K562 (cell line): ENCODE results near the gene UBR4. TPM values are rescaled to one million over a fixed set of nuclear protein-coding genes. Genes with fewer than 3 reads are reported as not detected.
A peak's percentile ranks its signal among the peaks of the same experiment; 100 is the strongest.

Experiments used
- ATAC-seq: fragments of 200-7000 bp; cut with Tn5 transposase; 3 replicates; pipeline ENCODE4 v1.9.1; 2020; ENCODE audit warnings: moderate library complexity
- BruUV-seq: library from RNA; stranded (reverse); fragments of 400-500 nt; replicated peaks from 2 replicates; lab custom pipeline; 2021; lab: Mats Ljungman, UMichigan
- CTCF ChIA-PET: fragments of 300-600 bp; formaldehyde crosslinking; extraction: SDS; loops from one replicate; lab custom pipeline; 2021; ENCODE audit warnings: low intra/inter-chr PET ratio; lab: Yijun Ruan, JAX
- POLR2A ChIA-PET: fragments of 300-600, 350-650 bp; sonication (Branson Sonifier 250); formaldehyde crosslinking; extraction: SDS; loops from one replicate; lab custom pipeline; 2021; ENCODE audit warnings: antibody characterized with exemption, inconsistent platforms; lab: Yijun Ruan, JAX
- DNase-seq, 4 experiments: peaks; one replicate each; pipeline versions ENCODE4 v3.0.0 to v3.0.0-alpha.2; 2011 to 2018; ENCODE audit warnings: low spot score in 3 of 4, mixed read lengths in 3 of 4; ENCODE audit errors: extremely low read depth in 1 of 4
- FAIRE-seq: peaks from 2 replicates; lab custom pipeline; 2011; peaks lifted over from hg19 to GRCh38; lab: Jason Lieb, UNC
- H2AFZ ChIP-seq: 2 replicates; pipeline ENCODE4 v1.6.0; 2011; ENCODE audit warnings: low read depth, low read length, control low read depth, inconsistent platforms
- H3K27ac ChIP-seq: fragments of 200-600 bp; 3 replicates; pipeline ENCODE4 v1.8.0; 2011; ENCODE audit warnings: low read depth, mild to moderate bottlenecking, control low read depth, inconsistent platforms, low read length, moderate library complexity, mixed read lengths; ENCODE audit errors: extremely low read depth
- H3K27me3 ChIP-seq, 2 experiments: fragments of 300-600 bp in 1 of 2; 2 replicates in 1 of 2; 3 replicates in 1 of 2; pipeline versions ENCODE4 v1.6.0 to v1.8.0; 2011; ENCODE audit warnings: inconsistent platforms in 2 of 2, low read length in 2 of 2, mild to moderate bottlenecking in 1 of 2, mixed read lengths in 1 of 2, moderate library complexity in 1 of 2; ENCODE audit not compliant: control insufficient read depth in 2 of 2, insufficient read depth in 2 of 2
- H3K36me3 ChIP-seq: fragments of 300-600 bp; 3 replicates; pipeline ENCODE4 v1.8.0; 2011; ENCODE audit warnings: mild to moderate bottlenecking, low read length, inconsistent platforms; ENCODE audit not compliant: control insufficient read depth, insufficient read depth
- H3K4me1 ChIP-seq, 2 experiments: fragments of 200-600 bp in 1 of 2; replicated peaks in 1 of 2; 2 replicates in 1 of 2; 3 replicates in 1 of 2; pipeline versions ENCODE4 v1.5.1 to v1.8.0; 2011; ENCODE audit warnings: inconsistent platforms in 2 of 2, low read length in 2 of 2, mild to moderate bottlenecking in 1 of 2, mixed read lengths in 1 of 2, moderate library complexity in 1 of 2; ENCODE audit not compliant: control insufficient read depth in 2 of 2, insufficient read depth in 2 of 2
- H3K4me2 ChIP-seq: 2 replicates; pipeline ENCODE4 v1.6.1; 2011; ENCODE audit warnings: low read length, control low read depth, inconsistent platforms, mixed read lengths; ENCODE audit not compliant: insufficient read depth
- H3K4me3 ChIP-seq: fragments of 200-600 bp; sonication (generic), shearing (Covaris generic); 2 replicates; pipeline ENCODE4 v1.5.1; 2016; ENCODE audit warnings: control low read depth, inconsistent platforms
- H3K79me2 ChIP-seq: fragments of 200-600 bp; 3 replicates; pipeline ENCODE4 v1.8.0; 2011; ENCODE audit warnings: low read length, inconsistent platforms; ENCODE audit not compliant: control insufficient read depth, insufficient read depth
- H3K9ac ChIP-seq, 2 experiments: 2 replicates each; pipeline versions ENCODE4 v1.6.0 to v1.6.1; 2011; ENCODE audit warnings: low read depth in 2 of 2, low read length in 2 of 2, control low read depth in 1 of 2, inconsistent platforms in 1 of 2, mild to moderate bottlenecking in 1 of 2, mixed read lengths in 1 of 2; ENCODE audit not compliant: insufficient read depth in 1 of 2
- H3K9me1 ChIP-seq: one replicate; pipeline ENCODE4 v1.6.0; 2011; ENCODE audit warnings: inconsistent platforms, mild to moderate bottlenecking, low read length, moderate library complexity; ENCODE audit not compliant: control insufficient read depth, insufficient read depth
- H3K9me3 ChIP-seq: replicated peaks from 2 replicates; pipeline ENCODE4 v1.5.1; 2011; ENCODE audit warnings: low read depth, low read length, inconsistent platforms; ENCODE audit not compliant: control insufficient read depth, insufficient read depth
- H4K20me1 ChIP-seq: replicated peaks from 2 replicates; pipeline ENCODE4 v1.6.1; 2011; ENCODE audit warnings: low read length, inconsistent platforms, mixed read lengths; ENCODE audit not compliant: control insufficient read depth, insufficient read depth
- CBFB ChIP-seq: sonication (generic); formaldehyde crosslinking; IDR thresholded peaks from 2 replicates; pipeline ENCODE4 v1.4.0; 2020; ENCODE audit warnings: mild to moderate bottlenecking, missing genetic modification reagents
- CREB1 ChIP-seq, 2 experiments: sonication (generic) in 1 of 2; formaldehyde crosslinking in 1 of 2; IDR thresholded peaks; 2 replicates each; pipeline versions ENCODE4 v1.6.1 to v1.8.0; 2012 to 2022; ENCODE audit warnings: inconsistent platforms in 1 of 2, mild to moderate bottlenecking in 1 of 2, missing genetic modification reagents in 1 of 2, moderate library complexity in 1 of 2
- DPF2 ChIP-seq: fragments of 450-650 bp; IDR thresholded peaks from 2 replicates; pipeline ENCODE4 v1.6.1; 2016
- FUS ChIP-seq: fragments of 200-400 bp; formaldehyde crosslinking; optimal IDR thresholded peaks from 2 replicates; pipeline ENCODE3; 2017; ENCODE audit warnings: low read depth, low read length
- LEF1 ChIP-seq: fragments of 450-650 bp; IDR thresholded peaks from 2 replicates; pipeline ENCODE4 v1.6.1; 2016; ENCODE audit warnings: mild to moderate bottlenecking
- MECOM ChIP-seq: fragments of 250-450 bp; sonication (Bioruptor Pico); IDR thresholded peaks from 2 replicates; pipeline ENCODE4 v1.8.0; 2022; ENCODE audit warnings: inconsistent platforms
- MEF2A ChIP-seq: IDR thresholded peaks from 2 replicates; pipeline ENCODE4 v1.6.1; 2011; ENCODE audit warnings: low read depth, mild to moderate bottlenecking, low read length, moderate library complexity; ENCODE audit not compliant: control insufficient read depth
- MEF2D ChIP-seq: conservative IDR thresholded peaks from 2 replicates; pipeline ENCODE4 v1.6.1; 2016; ENCODE audit warnings: low read depth, missing genetic modification characterization, missing compliant biosample characterization
- PHF8 ChIP-seq: fragments of 200-600 bp; sonication (generic); IDR thresholded peaks from 2 replicates; pipeline ENCODE4 v1.6.1; 2012; ENCODE audit warnings: mixed run types, mild to moderate bottlenecking, inconsistent platforms, low read length, moderate library complexity, borderline replicate concordance
- PRDM10 ChIP-seq: fragments of 450-650 bp; IDR thresholded peaks from 2 replicates; pipeline ENCODE4 v1.6.1; 2018; ENCODE audit not compliant: partially characterized antibody
- RAD51 ChIP-seq: fragments of 450-650 bp; IDR thresholded peaks from 2 replicates; pipeline ENCODE4 v1.7.1; 2016; ENCODE audit warnings: low read depth, mild to moderate bottlenecking, borderline replicate concordance
- RBM34 ChIP-seq: fragments of 200-400 bp; formaldehyde crosslinking; IDR thresholded peaks from 2 replicates; pipeline ENCODE4 v1.6.1; 2018; ENCODE audit warnings: low read length, borderline replicate concordance; ENCODE audit not compliant: insufficient read depth
- RNF2 ChIP-seq: sonication (generic); IDR thresholded peaks from 2 replicates; pipeline ENCODE4 v1.6.1; 2016
- RUNX1 ChIP-seq: sonication (generic); IDR thresholded peaks from 2 replicates; pipeline ENCODE4 v1.6.1; 2016; ENCODE audit warnings: antibody characterized with exemption, low read depth
- ZNF174 ChIP-seq: fragments of 250-450 bp; sonication (Bioruptor Pico); IDR thresholded peaks from 2 replicates; pipeline ENCODE4 v1.4.0; 2020; ENCODE audit warnings: mild to moderate bottlenecking
- ZNF282 ChIP-seq: sonication (generic); formaldehyde crosslinking; IDR thresholded peaks from 2 replicates; pipeline ENCODE4 v1.8.1; 2023; ENCODE audit warnings: missing genetic modification reagents
- WGBS: fragments of 100-300 bp; shearing (Covaris generic); methylation state at CpG from one replicate; pipeline ENCODE4 v1.1.6; 2016; ENCODE audit warnings: low coverage, mixed read lengths; ENCODE audit not compliant: insufficient coverage; ENCODE audit errors: missing lambda C conversion rate; 5-methylcytosine and 5-hydroxymethylcytosine counted together
- in situ Hi-C: fragments of 300-500 bp; cut with MboI; formaldehyde crosslinking; loops from 4 replicates; pipeline ENCODE4 v1.15.0; 2018; ENCODE audit warnings: inconsistent platforms, mixed read lengths
- intact Hi-C: fragments of 100-400 bp; cut with micrococcal nuclease; formaldehyde crosslinking; loops from 2 replicates; pipeline ENCODE4 v1.14.2; 2022
- polyA plus RNA-seq, 8 experiments: library from polyadenylated mRNA; depleted of rRNA in 4 of 8; stranded (reverse) in 5 of 8; unstranded in 3 of 8; fragments of >200 nt; fragmentation: Nextera tagmentation in 2 of 8; fragmentation: Illumina TruSeq in 1 of 8; extraction: Ambion mirVana in 2 of 8; extraction: Trizol in 1 of 8; gene quantifications; 2 replicates each; pipeline versions ENCODE4 v1.2.1 to v1.2.3, GENCODE V29; 2011 to 2014; ENCODE audit warnings: inconsistent platforms in 1 of 8, missing spikeins in 1 of 8
- total RNA-seq, 7 experiments: library from RNA; depleted of rRNA in 6 of 7; stranded (reverse); fragments of >200 nt in 6 of 7; fragmentation: Illumina TruSeq in 2 of 7; extraction: Trizol in 2 of 7; gene quantifications; 2 replicates each; pipeline versions ENCODE4 v1.2.1 to v1.2.3, GENCODE V29; 2011 to 2021; ENCODE audit warnings: low replicate concordance in 1 of 7

UBR4 gene
- total and polyA plus RNA-seq, 9 of the 15 experiments (the other 6 are each of a cell fraction or from before 2014, with no cell fraction given), result 55.4 to 277 (median 123) TPM

GRCh38 chr1:19113697-19114092 is 96.4 kb downstream of the UBR4 start (continued):
- TF ChIP-seq PRDM10, result no peak
- no peak for TF ChIP-seq LEF1
- TF ChIP-seq, all 486 proteins: peak for 16

GRCh38 chr1:19112891-19113696 is 97.0 kb downstream of the UBR4 start:
- ChIA-PET CTCF (no interaction called here), POLR2A (interaction anchor here (0.6 to 3.8 kb wide), 11 partner anchors 9 to 202 kb away, joined by 3 to 26 read pairs (median 4); no protein-coding TSS in a partner anchor)
- in situ Hi-C loops, result no loop called here
- peak in 2 of 4 experiments; percentile 66 to 78 for DNase-seq
- no peak overlapping the region for H3K4me3 ChIP-seq
- FAIRE-seq, result peak; percentile 19
- H3K9me1 ChIP-seq, result peaks cover 8% of the 10 kb centered on the region
- H3K27me3 ChIP-seq, result no peaks in the 10 kb centered on the region
- H3K27ac ChIP-seq, result peak overlapping the region; percentile 24; the same call in 1 of the 3 replicates
- H3K9me3 ChIP-seq, result no peaks in the 10 kb centered on the region
- BruUV-seq, result no TSS peak
- ATAC-seq, result peak; percentile 62
- intact Hi-C loops, result loop anchor here (5.0 to 10.0 kb wide), 2 partner anchors 132 to 206 kb away; no protein-coding TSS in a partner anchor
- H2AFZ ChIP-seq, result no peak overlapping the region
- peaks cover 7% of the 10 kb centered on the region for H4K20me1 ChIP-seq
- H3K79me2 ChIP-seq, result no peaks in the 10 kb centered on the region
- no peak overlapping the region for H3K9ac ChIP-seq
- H3K36me3 ChIP-seq, result peaks cover 99% of the 10 kb centered on the region
- peaks cover 7 to 17% of the 10 kb centered on the region in 2 experiments; a peak in 3 of 5 replicates for H3K4me1 ChIP-seq
- peak overlapping the region; percentile 20; the same call in 1 of the 2 replicates for H3K4me2 ChIP-seq
- 19% methylated on average over 7 of the region's 7 CpGs for WGBS
- TF ChIP-seq MECOM, result peak; percentile 91
- no peak for TF ChIP-seq ZNF174
- TF ChIP-seq CBFB, result no peak
- no peak for TF ChIP-seq PHF8
- no peak for TF ChIP-seq FUS
- 0 out of 2 replicates have a peak, but pooled peaks have one; percentile 47 for TF ChIP-seq RUNX1
- TF ChIP-seq MEF2A, result peak; percentile 23; the same call in 1 of the 2 replicates
- TF ChIP-seq CREB1 (IDR thresholded peaks at IDR 0.05), result no peak
- TF ChIP-seq CREB1 (CRISPR knock-in tag; IDR thresholded peaks at IDR 0.05), result peak; percentile 23; the same call in 1 of the 2 replicates
- TF ChIP-seq ZNF282, result no peak
- TF ChIP-seq RNF2, result peak; percentile 50; the same call in 1 of the 2 replicates
- TF ChIP-seq DPF2, result peak; percentile 82
- TF ChIP-seq RBM34, result no peak
- TF ChIP-seq RAD51, result no peak
- peak; percentile 71 for TF ChIP-seq MEF2D (tag)
